SKM-1 (cell line): ENCODE measurements around the gene SLC2A4RG.
"Not testable (repeated sequence)": the region's sequence is repeated elsewhere in the genome, so short reads cannot be mapped to it uniquely, and the experiment has no call there.

Source experiments
- DNase-seq: peaks from one replicate; lab custom pipeline; 2025; ENCODE audit not compliant: unreplicated experiment; lab: John Stamatoyannopoulos, UW

SLC2A4RG gene

DNA sequence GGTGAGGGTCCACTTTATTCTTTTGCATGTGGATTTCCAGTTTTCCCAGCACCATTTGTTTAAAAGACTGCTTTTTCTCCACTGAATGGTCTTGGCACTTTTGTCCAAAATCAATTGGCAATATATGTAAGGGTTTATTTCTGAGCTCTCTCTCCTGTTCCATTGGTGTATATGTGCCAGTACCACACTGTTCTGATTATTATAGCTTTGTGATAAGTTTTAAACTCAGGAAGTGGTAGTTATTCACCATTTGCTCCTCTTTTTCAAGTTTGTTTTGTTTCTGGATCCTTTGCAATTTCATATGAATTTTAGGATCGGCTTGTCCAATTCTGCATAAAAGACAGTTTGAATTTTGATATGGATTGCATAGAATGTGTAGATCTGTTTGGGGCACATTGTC is 27.4 kb upstream of the SLC2A4RG start:
- no peak for DNase-seq

DNA sequence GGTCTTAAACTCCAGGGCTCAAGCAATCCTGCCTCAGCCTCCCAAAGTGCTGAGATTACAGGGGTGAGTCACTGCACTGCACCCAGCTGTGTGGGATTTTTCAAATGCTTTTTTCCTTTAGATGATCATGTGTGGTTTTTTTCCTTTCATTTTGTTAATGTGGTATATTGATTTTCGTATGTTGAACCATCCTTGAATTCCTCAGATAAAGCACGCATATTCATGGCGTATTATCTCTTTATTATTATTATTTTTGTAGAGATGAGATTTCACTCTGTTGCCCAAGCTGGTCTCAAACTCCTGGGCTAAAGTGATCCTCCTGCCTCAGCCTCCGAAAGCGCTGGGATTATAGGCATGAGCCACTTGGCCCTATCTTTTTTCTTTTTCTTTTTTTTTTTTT is 24.7 kb upstream of the SLC2A4RG start:
- DNase-seq: no peak

DNA sequence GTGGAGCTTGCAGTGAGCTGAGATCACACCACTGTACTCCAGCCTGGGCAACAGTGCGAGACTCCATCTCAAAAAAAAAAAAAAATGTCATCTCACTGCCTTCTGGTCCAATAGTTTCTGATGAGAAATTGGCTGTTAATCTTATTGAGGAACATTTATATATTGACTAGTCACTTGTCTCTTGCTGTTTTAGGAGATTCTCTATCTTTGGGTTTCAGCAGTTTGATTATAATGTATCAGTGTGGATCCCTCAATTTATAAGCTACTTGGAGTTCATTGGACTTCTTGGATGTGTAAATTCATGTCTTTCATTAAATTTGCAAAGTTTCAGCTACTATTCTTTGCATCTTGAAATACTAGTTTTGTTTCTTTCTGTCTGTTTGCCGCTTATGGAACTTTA is 20.6 kb upstream of the SLC2A4RG start:
- DNase-seq: no peak

DNA sequence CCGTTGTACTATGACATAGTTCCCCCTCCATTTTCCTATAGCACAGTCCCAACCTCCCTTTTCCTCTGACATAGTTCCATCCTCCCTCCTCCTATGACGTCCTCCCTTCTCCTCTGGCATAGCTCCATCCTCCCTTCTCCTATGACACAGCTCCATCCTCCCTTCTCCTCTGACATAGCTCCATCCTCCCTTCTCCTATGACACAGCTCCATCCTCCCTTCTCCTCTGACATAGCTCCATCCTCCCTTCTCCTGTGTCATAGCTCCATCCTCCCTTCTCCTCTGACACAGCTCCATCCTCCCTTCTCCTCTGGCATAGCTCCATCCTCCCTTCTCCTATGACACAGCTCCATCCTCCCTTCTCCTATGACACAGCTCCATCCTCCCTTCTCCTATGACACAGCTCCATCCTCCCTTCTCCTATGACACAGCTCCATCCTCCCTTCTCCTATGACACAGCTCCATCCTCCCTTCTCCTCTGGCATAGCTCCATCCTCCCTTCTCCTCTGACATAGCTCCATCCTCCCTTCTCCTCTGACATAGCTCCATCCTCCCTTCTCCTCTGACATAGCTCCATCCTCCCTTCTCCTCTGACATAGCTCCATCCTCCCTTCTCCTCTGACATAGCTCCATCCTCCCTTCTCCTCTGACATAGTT is 16.5 kb upstream of the SLC2A4RG start:
- not testable (repeated sequence) for DNase-seq

DNA sequence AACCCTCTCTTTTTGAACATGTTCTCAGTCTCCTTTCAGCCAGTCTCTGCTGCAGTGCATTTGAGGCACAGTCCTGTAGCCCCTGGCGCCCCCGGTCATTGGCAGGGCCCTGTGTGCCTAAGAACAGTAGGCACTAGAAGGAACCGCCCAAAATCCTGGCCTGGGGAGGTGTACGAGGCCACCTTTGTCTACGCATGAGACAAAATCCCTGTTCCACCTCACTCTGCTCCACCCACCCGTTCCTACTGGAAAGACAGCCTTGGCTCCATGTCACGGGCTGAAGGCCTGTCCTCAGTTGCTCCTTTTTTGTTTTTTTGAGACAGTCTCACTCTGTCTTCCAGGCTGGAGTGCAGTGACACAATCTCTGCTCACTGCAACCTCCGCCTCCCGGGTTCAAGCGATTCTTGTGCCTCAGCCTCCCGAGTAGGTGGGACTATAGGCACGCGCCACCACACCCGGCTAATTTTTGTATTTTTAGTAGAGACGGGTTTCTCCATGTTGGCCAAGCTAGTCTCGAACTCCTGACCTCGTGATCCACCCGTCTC is 9.3 kb upstream of the SLC2A4RG start:
- DNase-seq: not testable (repeated sequence)

DNA sequence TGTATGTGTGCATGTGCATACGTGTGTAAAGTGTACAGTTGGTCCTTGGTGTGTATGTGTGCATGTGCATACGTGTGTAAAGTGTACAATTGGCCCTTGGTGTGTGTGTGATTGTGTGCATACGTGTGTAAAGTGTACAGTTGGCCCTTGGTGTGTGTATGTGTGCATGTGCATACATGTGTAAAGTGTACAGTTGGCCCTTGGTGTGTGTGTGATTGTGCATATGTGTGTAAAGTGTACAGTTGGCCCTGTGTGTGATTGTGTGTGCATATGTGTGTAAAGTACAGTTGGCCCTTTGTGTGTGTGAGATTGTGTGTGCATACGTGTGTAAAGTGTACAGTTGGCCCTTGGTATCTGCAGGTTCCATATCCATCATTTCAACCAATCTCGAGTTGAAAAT is 8.2 kb upstream of the SLC2A4RG start:
- DNase-seq: no peak

DNA sequence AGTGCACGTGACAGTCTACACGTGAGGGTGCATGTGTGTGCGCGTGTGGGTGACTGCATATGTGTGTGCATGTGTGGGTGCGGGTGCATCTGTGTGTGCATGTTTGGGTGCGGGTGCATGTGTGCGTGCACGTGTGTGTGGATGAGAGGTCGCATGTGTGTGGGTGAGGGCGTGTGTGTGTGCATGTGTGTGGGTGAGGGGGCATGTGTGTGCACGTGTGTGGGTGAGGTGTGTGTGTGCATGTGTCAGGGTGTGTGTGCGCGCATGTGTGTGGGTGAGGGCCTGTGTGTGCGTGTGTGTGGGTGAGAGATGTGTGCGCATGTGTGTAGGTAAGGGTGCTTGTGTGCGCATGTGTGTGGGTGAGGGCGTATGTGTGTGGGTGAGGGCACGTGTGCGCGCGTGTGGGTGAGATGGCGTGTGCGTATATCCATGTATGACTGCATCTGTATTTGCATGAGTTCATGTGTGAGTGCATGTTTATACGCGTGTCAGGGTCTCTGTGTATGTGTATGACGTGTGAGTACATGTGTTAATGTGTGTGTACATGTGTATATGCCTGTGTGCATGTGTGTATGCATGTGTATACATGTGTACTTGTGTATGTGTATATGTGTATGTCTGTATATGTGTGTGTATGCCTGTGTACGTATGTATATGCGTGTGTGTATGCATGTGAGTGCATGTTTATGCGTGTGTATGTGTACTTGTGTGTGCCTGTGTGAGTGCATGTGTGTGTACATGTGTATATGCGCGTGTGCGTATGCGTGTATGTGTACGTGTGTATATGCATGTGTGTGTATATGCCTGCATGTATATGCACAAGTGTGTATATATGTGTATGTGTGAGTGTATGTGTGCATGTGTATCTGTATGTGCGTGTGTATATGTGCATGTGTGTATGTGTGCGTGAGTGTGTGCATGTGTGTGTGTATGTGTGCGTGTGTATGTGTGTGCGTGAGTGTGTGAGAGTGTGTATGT is 7.2 kb upstream of the SLC2A4RG start:
- no peak for DNase-seq

DNA sequence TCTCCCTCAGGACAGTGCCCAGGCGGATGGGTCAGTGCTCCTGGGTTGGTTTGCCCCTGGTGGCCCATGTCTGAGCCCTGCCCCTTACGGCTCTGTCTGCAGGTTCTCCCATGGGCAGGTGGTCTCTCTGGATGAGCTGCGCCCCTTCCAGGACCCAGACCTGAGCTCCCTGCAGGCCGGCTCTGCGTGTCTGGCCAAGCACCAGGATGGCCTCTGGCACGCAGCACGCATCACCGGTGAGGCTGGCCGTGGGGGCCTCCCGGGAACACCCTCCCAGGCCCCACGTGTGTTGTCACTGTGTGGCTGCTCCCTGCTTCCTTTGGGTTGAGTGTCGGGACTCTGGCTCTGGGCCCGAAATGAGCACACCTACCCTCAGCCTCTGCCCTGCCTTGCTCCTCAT is 6.5 kb upstream of the SLC2A4RG start:
- no peak for DNase-seq

DNA sequence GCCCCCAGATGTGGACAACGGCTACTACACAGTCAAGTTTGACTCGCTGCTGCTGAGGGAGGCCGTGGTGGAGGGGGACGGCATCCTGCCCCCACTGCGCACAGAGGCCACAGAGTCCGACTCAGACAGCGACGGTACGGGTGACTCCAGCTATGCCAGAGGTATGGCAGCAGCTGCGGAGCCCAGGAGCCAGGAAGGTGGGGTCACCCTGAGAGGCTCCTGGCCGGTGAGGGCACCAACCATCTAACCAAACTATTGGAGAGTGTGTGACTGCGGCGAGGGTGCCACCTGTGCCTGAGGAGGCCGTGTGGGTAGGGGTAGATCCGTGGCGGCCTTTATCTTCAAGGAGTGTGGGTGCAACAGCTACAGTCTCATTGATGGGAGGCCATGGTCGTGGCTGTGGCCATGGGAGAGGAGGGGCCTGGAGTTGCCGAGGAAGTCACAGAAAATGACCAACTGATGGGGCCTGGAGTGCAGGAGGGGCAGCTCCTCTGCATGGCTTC is 5.9 kb upstream of the SLC2A4RG start:
- DNase-seq: no peak

DNA sequence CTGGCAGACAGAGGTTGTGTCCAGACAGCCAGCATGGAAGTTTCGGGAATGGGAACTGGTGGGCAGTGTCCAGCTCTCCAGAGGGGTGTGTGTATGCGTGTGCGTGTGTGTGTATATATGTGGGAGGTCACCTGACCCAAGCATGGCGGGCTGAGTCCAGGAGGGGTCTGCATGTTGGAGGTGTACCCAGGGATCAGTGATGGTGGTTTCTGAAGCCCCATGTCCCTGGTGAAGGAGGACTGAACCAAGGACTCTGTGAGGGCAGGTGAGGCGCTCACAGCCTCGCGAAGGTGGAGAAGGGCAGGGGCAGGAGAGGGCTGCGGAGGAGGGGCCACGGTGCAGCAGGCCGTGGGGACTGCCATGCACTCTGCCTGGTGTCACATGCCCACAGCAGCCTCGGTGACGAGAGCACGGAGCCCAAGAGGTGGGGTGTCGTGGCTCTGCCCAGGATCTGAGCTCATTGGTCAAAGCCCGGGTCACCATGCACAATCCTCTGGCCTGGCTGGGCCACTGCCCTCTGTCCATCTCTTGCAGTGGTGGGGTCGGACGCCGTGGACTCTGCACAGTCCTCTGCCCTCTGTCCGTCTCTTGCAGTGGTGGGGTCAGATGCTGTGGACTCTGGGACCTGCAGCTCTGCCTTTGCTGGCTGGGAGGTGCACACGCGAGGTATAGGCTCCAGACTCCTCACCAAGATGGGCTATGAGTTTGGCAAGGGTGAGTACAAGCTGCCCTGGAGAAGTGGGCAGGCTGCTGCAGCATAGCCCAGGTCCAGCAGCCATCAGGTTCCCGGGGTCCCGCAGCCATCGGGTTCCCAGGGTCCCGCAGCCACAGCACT is 5.2 kb upstream of the SLC2A4RG start:
- DNase-seq: no peak

DNA sequence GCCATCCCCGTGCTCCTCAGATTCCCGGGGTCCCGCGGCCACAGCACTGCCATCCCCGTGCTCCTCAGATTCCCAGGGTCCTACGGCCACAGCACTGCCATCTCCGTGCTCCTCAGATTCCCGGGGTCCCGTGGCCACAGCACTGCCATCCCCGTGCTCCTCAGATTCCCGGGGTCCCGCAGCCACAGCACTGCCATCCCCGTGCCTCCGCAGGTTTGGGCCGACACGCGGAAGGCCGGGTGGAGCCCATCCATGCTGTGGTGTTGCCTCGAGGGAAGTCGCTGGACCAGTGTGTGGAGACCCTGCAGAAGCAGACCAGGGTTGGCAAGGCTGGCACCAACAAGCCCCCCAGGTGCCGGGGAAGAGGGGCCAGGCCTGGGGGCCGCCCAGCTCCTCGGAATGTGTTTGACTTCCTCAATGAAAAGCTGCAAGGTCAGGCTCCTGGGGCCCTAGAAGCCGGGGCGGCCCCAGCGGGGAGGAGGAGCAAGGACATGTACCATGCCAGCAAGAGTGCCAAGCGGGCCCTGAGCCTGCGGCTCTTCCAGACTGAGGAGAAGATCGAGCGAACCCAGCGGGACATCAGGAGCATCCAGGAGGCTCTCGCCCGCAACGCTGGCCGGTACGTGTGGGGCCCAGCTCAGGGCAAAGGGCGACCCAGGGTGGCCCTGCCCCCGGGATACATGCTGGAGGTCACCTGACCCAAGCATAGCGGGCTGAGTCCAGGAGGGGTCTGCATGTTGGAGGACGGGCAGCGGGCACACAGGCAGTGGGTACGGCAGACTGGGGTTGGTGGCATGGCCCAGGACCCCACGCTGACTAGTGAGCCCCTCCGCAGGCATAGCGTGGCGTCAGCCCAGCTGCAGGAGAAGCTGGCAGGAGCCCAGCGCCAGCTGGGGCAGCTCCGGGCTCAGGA is 4.4 kb upstream of the SLC2A4RG start:
- DNase-seq: no peak

DNA sequence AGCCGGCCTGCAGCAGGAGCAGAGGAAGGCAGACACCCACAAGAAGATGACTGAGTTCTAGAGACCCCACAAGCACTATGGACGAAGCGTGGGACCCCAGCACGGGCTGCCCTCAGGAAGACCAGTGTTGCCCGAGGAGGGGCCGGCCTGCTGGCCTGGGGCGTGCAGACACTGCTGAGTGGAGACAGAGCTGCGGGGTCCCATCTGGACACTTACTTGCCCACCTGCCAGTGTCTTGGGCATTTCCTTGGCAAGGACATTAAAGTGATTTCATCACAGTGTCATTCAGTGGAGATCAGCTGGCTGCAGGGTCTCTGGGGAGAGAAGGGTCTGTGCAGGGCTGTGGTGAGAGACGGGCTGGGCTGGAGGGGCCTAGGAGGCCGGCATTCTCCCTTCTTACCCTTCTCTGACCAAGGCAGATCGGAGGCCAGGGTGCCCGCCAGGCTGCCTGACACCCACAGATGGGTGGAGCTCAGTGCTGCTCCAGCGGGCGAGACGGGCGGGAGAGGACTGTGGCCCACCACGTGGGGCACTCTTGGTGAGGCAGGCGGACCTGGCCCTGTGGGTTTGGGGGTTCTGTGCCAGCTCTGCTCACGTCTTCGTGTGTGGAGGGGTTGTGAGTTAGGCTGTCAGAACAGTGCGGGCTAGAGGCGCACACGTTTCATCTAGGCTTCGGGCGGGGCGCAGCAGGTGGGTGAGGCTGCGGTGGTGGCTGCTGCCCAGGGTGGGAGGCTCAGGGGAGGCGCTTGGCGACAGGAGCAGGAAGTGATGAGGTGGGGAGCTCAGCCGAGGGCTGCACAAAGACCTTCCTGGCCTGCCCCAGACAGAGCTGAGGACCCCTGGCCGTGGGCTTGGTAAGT is 3.5 kb upstream of the SLC2A4RG start, which contains the start of gene LIME1:
TSS of gene LIME1 (plus strand) at position 806 of the 860 bp plus-strand sequence. CDS start 886 bp downstream, outside the sequence.
- no peak for DNase-seq

DNA sequence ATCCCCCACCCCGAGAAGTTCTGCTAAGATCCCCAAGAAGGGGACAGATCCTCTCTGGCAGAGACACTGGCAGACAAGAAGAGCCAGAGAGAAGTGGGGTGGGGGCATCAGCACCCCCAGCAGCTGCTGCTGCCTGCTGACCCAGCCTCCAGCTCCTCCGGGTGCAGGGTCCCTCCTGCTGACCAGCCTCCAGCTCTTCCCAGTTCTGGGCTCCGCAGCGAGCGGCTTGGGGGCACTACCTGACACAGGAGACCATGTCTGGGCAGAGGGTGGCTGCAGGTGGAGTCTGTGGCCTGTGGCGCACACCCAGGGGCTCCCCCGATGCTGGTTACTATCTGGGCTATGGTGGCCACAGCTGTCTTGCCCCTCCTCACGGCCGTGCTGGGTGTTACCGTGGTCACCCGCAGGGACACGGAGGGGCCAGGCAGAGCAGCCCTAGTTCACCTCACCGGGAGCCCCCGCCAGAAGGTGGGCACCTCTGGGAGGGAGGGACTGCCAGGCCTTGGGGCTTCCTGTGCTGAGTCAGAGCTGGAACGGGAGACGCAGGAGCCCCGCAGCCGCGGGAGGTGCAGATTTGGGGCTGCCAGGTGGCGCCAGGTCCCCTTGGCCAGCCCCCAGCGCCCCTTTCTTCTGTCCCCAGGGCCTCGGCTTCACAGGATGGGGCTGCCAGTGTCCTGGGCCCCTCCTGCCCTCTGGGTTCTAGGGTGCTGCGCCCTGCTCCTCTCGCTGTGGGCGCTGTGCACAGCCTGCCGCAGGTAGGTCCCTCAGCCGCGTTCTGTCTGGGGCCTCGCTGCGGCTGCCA is 2.5 kb upstream of the SLC2A4RG start:
- no peak for DNase-seq

DNA sequence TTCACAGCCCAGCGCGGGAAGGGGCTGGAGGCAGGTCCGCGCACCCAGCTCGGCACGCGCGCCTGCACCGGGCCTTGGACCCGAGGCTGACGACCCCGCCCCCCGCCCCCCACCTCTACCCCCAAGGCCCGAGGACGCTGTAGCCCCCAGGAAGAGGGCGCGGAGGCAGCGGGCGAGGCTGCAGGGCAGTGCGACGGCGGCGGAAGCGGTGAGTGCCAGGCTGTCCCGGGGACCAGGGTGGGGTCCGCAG is 2.0 kb upstream of the SLC2A4RG start:
- DNase-seq: no peak

DNA sequence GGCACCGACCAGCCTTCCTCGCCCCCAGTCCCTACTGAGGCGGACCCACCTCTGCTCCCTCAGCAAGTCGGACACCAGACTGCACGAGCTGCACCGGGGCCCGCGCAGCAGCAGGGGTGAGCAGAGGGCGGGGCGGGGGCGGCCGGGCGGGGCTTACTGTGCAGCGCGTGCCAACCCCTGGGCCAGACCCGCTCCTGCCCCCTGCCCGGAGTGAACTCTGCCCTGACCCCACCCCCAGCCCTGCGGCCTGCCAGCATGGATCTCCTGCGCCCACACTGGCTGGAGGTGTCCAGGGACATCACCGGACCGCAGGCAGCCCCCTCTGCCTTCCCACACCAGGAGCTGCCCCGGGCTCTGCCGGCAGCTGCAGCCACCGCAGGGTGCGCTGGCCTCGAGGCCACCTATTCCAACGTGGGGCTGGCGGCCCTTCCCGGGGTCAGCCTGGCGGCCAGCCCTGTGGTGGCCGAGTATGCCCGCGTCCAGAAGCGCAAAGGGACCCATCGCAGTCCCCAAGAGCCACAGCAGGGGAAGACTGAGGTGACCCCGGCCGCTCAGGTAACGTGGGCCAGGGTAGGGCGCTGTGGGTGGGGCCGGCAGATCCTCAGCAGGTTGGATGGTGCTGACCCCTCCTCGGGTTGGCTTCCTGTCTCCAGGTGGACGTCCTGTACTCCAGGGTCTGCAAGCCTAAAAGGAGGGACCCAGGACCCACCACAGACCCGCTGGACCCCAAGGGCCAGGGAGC is 1.5 kb upstream of the SLC2A4RG start:
- DNase-seq: no peak

DNA sequence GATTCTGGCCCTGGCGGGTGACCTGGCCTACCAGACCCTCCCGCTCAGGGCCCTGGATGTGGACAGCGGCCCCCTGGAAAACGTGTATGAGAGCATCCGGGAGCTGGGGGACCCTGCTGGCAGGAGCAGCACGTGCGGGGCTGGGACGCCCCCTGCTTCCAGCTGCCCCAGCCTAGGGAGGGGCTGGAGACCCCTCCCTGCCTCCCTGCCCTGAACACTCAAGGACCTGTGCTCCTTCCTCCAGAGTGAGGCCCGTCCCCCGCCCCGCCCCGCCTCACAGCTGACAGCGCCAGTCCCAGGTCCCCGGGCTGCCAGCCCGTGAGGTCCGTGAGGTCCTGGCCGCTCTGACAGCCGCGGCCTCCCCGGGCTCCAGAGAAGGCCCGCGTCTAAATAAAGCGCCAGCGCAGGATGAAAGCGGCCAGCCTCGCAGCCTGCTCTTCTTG is 868 bp upstream of the SLC2A4RG start:
- no peak for DNase-seq

DNA sequence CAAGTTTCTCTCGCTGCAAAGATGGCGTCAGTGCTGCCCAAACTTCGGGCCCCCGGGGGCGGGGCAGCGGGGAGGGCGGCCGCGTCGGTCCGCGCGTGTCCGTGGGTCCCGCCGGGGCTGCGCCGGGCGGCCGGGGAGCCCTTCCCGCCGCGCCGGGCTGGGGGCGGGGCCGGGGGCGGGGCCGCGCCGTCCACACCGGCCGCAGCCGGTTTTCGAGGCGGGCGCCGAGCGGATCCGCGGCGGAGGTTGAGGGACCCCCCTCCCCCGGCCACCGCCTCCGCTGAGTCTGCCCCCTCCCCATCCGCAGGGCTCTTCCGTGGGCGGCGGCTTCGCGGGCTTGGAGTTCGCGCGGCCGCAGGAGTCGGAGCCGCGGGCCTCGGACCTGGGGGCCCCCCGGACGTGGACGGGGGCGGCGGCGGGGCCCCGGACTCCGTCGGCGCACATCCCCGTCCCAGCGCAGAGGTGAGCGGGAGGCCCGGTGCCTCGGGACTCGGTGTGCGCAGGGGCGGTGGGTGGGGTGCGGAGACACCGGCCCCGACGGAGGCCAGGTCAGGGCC is 572 bp downstream of the SLC2A4RG start:
- no peak for DNase-seq
